DMS 273 (cell line): ENCODE measurements around the gene CDH5.
A peak's percentile ranks its signal among the peaks of the same experiment; 100 is the strongest.

Experiments used
- DNase-seq: peaks from one replicate; lab custom pipeline; 2025; ENCODE audit not compliant: unreplicated experiment; lab: John Stamatoyannopoulos, UW

CDH5 gene

DNA sequence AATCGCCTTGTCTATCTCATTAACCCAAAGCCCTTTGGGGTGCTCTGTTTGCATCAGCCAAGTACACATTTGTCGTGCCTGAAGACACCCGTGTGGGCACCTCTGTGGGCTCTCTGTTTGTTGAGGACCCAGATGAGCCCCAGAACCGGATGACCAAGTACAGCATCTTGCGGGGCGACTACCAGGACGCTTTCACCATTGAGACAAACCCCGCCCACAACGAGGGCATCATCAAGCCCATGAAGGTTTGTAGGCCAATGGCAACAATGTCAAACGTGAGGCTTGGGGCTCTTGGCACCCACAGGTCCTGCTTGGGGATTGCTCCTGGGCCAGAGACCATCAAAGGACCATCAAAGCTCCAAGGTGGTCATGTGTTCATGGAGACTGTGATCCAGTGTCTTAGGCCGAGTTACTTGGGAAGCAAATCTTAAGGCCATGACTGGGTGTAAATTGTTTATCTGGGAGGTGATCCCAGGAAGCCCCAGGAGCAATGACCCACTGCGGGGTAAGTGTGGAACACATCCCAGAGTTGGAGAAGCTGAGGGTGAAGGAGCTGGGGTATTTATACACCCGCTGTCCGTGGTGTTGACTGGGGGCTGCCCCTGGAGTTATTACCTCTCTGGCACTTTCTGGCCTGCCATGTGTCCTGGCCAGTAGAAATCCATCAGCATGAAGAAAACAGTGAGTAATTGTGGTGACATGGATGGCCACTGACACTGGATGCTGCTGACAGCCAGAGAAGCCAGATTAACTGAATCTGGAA, 24.0 kb downstream of the CDH5 start:
- no peak for DNase-seq

GRCh38 chr16:66391726-66392670, 25.5 kb downstream of the CDH5 start:
- no peak for DNase-seq

GRCh38 chr16:66395806-66396555, 29.5 kb downstream of the CDH5 start:
- no peak for DNase-seq

- no peak for DNase-seq
Measured at GRCh38 chr16:66397736-66398433, 31.4 kb downstream of the CDH5 start.

GRCh38 chr16:66399031-66399430, 32.5 kb downstream of the CDH5 start:
- no peak for DNase-seq

DNA sequence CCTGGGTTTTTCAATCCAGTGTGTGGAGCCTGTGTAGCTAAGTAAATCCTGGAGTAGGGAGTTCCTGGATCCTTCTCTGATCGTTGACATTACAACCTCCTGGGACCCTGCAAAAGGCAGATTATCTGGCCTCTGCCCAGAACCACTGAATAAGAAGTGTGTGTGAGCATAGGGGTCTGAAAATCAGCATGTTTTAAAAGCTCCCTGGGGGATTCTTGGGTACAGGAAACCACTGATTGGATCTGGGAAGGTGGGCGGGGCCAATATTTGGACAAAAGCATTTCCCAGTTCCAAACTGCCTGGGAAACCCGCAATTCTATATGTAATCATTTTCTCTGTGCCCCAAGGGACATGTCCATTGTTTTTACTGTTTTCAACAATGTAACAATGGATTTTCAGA, 33.4 kb downstream of the CDH5 start:
- peak; percentile 68 for DNase-seq

GRCh38 chr16:66400503-66401380, 34.3 kb downstream of the CDH5 start:
- DNase-seq: no peak

DNA sequence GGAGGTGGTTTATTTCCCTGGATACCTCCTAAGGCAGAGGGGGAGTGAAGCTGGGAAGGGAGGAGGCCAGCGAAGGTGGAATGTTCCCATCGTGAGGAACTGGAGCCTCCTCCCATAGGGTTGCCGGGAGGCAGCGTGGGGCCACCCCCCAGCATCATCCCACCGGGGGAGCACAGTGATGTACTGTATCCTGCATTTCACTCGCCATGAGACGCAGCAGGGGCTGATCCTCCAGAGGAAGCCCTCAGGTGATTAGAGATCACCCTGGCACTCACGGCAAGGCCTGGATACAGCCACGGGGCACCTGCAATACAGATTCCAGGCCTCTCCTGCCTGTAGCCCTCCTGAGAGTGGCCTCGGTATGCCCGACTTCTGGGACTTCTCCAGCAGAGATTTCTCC, 35.1 kb downstream of the CDH5 start:
- no peak for DNase-seq

GRCh38 chr16:66402166-66402565, 35.7 kb downstream of the CDH5 start:
- no peak for DNase-seq

GRCh38 chr16:66402591-66403230, 36.2 kb downstream of the CDH5 start:
- DNase-seq: no peak

- no peak for DNase-seq
Measured at GRCh38 chr16:66403531-66404145, 37.1 kb downstream of the CDH5 start.

GRCh38 chr16:66405057-66405783, 38.7 kb downstream of the CDH5 start:
- DNase-seq: no peak

GRCh38 chr16:66406534-66407221, 40.2 kb downstream of the CDH5 start:
- DNase-seq: peak; percentile 88

GRCh38 chr16:66408163-66409048, 41.9 kb downstream of the CDH5 start:
- DNase-seq: peak; percentile 21

- no peak for DNase-seq
Measured at GRCh38 chr16:66409156-66409555, 42.7 kb downstream of the CDH5 start.

- no peak for DNase-seq
Measured at GRCh38 chr16:66412182-66412581, 45.7 kb downstream of the CDH5 start.

DNA sequence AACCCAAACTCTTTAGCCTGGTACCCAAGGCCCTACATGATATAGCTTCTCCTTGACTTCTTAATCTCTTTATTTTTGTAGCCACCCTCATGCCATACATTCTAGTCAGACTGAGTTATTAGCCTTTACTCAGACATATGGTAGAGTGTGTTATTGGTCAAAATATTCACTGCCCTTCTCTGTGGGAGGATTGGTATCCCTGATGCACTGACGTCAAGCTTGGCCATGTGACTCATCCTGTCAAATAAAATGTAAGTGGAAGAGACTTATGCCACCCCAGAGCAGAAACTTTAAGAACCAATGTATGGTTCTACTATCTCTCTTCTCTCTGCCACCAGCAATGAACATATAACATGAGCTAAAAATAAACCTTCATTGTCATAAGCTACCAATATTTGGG, 48.4 kb downstream of the CDH5 start:
- DNase-seq: no peak
